GM20431 (cell line): ENCODE data around the gene ID4.

ENCODE experiments used
- in situ Hi-C: fragments of 300-500 bp; cut with MseI, MboI; formaldehyde crosslinking; loops from one replicate; pipeline ENCODE4 v1.15.0; 2020; ENCODE audit warnings: low sequenced_read_pairs; ENCODE audit not compliant: unreplicated experiment

ID4 gene

DNA sequence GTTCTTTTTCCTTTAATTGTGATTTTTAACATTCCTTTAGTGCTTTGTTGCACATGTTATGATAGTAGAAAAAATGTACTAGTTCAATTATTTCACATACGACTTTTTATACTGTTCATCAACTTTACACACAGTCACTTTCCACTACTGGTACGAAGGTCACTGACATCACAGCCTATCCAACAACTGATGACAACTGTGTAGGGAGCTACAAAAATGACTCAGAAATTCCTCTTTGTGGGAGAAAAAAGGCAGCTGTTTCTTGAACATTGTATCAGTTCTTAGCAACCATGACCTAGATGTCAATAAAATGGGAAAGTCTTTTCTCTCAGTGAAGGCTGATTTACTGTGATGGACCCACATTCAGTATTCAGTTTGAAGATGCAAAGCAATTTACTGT, 7.0 kb upstream of the ID4 start:
- in situ Hi-C loops: no loop called here

- in situ Hi-C loops: no loop called here
These were observed 5.8 kb upstream of the ID4 start for GRCh38 chr6:19831358-19831757.

- in situ Hi-C loops: no loop called here
These were observed 3.2 kb upstream of the ID4 start for GRCh38 chr6:19833947-19834346.

- in situ Hi-C loops: no loop called here
These were observed 2.3 kb upstream of the ID4 start for GRCh38 chr6:19834858-19835257.

DNA sequence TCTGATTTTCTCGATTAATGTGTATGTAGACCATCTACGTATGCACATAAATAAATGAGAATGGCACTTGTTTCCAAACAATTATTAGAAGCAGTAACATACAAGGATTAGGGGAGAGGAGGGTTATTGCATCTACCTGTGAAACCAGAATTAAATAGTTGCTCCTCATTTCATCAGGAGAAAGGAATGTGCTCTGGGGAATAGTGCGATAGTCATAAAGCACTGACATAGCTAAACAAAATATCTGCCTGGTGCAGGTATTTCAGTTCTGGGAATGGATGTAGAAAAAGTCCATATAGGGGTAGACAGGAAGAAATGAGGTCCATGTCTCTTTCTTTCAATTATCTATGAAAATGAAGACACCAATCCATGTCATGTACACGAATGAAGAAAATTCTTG, 1.6 kb upstream of the ID4 start:
- in situ Hi-C loops: no loop called here

DNA sequence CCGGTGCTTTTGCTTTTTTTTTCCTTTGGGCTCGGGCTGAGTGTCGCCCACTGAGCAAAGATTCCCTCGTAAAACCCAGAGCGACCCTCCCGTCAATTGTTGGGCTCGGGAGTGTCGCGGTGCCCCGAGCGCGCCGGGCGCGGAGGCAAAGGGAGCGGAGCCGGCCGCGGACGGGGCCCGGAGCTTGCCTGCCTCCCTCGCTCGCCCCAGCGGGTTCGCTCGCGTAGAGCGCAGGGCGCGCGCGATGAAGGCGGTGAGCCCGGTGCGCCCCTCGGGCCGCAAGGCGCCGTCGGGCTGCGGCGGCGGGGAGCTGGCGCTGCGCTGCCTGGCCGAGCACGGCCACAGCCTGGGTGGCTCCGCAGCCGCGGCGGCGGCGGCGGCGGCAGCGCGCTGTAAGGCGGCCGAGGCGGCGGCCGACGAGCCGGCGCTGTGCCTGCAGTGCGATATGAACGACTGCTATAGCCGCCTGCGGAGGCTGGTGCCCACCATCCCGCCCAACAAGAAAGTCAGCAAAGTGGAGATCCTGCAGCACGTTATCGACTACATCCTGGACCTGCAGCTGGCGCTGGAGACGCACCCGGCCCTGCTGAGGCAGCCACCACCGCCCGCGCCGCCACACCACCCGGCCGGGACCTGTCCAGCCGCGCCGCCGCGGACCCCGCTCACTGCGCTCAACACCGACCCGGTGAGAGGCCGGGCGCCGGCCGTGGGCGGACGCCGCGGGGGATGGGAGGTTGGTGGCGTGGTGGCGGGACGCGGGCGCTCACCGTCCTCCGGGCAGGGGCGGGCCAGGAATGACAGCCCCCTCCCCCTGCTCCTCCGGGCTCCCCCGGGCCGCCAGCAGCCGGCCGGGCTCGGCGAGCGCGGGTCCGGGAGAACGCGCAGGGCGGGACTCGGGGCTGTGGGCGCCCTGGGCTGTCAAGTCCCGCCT, 606 bp downstream of the ID4 start:
- in situ Hi-C loops: no loop called here

DNA sequence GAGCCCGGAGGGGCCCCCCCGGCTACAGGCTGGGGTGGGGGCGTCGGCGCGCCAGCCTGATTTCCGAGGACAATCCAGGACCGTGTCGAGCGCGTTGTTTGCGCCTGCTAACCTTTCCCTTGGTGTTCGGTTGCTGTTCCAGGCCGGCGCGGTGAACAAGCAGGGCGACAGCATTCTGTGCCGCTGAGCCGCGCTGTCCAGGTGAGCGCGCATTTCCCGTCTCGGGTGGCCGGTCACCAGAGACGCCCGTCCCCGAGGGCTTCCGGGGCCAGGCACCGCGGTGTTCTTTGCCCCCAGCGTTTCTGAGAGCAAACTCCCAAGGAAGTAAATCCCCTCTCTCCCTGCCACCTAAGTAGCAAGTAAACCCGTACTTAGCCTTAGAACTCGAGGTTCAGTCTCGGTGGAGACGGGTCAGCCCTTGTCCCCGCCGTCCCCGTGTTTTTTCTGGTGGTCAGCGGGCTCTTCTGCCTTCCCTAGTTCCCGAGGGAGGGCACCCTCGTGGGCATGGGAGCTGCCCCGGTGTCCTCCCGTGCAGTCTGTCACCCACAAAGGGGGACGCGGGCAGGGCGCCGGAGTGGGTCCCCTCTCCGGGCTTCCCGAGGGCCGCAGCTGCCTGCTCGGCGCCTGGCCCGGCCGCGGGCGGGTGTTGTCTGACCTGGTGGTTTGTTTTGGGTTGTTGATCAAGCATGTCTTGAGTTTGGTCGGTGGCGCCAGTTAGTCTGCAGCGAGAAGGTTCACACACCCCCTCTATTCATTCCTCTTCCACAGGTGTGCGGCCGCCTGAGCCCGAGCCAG, 1.5 kb downstream of the ID4 start:
- in situ Hi-C loops: no loop called here

GRCh38 chr6:19839237-19839546, 2.0 kb downstream of the ID4 start:
- in situ Hi-C loops: no loop called here

DNA sequence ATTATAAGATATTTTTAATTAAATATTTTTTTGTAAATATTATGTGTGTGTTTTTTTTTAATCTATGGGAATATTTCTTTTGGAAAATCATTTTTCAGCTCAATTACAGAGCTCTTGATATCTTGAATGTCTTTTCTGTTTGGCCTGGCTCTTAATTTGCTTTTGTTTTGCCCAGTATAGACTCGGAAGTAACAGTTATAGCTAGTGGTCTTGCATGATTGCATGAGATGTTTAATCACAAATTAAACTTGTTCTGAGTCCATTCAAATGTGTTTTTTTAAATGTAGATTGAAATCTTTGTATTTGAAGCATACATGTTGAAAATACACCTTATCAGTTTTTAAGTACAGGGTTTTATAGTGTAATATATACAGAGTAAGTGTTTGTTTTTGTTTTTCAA, 2.6 kb downstream of the ID4 start:
- in situ Hi-C loops: no loop called here

DNA sequence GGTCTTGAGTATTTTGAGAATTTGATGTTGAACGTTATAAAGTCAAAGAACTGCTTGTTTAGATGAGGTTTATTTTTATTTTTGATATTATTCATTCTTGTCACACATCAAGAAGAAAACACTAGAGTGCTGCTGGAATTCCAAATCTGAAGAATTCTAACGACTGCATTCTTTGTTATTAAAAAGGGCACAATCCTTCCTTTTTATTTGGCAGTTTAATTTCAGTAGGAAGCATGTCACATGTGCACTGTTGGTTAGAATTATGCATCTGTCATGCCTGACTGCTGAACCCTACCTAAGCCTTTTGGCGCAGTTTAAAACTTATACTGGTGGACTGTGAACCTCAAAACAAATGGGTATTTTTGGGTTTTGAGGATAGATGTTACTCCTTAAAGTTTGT, 4.0 kb downstream of the ID4 start:
- in situ Hi-C loops: no loop called here

DNA sequence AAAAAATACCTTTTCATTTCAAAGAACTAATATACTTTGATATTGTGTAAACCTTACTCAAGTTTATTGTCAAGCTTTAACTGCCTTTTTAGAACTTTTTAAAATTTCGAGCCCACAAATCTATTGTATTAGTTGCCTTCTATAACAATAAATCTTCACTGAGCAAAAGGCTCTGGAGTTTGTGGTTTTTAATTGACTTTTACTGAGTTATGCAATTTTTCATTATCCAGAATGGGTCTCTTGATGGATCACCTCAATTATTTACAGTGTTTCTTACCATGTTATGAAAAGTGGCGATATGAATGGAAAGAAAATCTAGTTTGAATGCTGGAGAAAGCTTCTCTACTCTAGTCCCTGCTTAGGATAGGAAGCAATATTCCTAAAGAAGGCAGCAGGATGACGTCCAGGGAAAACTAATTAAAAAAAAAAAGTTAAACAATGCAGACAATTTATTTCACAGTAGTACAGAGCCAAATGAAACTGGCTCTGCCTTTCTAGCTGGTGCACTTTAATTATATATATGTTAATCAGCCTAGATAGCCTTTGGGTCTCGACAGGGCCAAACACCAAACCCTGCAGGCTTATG, 5.0 kb downstream of the ID4 start:
- in situ Hi-C loops: no loop called here

- in situ Hi-C loops: no loop called here
These were observed 7.5 kb downstream of the ID4 start for GRCh38 chr6:19844689-19845088.

DNA sequence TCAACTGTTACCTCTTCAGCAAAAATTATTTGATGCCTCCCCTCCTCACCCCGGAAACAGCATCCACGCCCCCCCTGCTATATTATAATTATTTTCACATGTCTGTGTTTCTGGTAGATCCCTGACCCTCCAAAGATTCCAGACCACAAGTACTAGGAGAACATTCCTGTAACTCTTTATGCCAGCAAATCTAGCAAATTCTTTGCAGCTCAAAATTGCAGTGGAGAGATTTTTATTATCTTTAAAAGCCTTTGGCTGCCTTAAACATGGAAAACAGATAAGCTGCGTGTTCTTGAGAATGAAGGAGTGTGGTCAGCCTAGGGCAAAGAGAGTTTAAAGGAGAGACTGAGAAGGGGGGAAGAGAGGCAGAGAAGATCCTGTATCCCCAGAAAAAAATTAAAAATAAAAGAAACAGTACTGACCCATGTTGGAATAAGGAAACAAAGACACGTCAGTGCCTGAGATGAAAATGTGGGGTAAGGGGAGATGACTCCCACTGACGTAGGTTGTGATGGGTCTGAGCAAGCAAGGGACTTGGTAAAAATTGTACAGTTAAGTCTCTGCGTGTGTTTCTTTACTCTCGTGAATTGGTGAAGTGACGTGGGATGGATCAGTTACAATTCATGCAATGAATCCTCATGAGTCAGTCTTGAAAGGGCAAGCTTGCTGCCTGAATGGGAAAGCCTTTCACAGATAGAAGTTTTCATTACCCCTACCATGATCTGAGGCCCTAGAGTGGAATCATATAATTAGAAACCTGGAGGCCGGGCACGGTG, 8.3 kb downstream of the ID4 start:
- in situ Hi-C loops: no loop called here

- in situ Hi-C loops: no loop called here
These were observed 11.4 kb downstream of the ID4 start for GRCh38 chr6:19848465-19849029.

DNA sequence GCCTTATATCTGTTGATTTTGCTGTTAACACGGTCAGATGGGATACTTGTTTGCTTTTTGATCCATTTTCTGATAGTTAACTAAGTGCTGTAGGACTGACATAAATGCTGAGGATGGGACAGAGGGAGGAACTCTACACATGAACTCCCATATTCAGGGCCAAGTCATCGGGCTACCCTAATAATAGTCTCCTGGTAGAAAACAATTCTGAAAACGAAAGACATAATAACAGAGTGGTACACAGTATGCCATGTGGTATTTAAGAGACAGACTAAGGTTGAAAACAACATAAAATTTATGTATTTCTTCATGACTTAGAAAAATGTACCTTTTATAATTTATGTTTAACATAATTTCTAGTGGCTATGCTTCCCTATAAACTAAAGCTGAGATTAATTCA, 12.0 kb downstream of the ID4 start:
- in situ Hi-C loops: no loop called here

GRCh38 chr6:19849755-19850154, 12.6 kb downstream of the ID4 start:
- in situ Hi-C loops: no loop called here

GRCh38 chr6:19851241-19852089, 14.3 kb downstream of the ID4 start:
- in situ Hi-C loops: no loop called here

DNA sequence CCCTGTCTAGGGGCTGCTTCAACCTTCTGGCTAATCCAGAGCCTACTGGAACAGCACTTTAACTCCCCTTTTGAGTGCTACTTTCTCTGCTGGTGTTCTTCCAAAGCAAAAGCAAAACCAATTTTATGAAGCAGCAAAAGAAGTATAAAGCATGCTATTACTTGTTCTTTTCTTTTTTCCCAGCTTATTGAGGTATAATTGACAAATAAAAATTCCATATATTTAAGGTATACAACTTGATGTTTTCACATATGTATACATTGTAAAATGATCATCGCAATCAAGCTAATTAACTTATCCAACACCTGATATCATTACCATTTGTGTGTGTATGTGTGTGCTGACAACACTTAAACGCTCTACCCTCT, 14.9 kb downstream of the ID4 start:
- in situ Hi-C loops: no loop called here

- in situ Hi-C loops: no loop called here
These were observed 15.8 kb downstream of the ID4 start for GRCh38 chr6:19852927-19853326.
